Stimulated activated CD8-positive, alpha-beta memory T cell treated with anti-CD3 and anti-CD28 coated beads, Interleukin-2, amount 100 ng/mL, for 48 hours (primary cell): ENCODE measurements around the gene KDM4C.
"Not testable (repeated sequence)": the region's sequence is repeated elsewhere in the genome, so short reads cannot be mapped to it uniquely, and the experiment has no call there.

Experiments
- DNase-seq, 2 donors: peaks; one replicate each; pipeline ENCODE4 v3.0.0-alpha.2; 2020; ENCODE audit warnings: low read depth in 2 of 2

KDM4C gene

DNA sequence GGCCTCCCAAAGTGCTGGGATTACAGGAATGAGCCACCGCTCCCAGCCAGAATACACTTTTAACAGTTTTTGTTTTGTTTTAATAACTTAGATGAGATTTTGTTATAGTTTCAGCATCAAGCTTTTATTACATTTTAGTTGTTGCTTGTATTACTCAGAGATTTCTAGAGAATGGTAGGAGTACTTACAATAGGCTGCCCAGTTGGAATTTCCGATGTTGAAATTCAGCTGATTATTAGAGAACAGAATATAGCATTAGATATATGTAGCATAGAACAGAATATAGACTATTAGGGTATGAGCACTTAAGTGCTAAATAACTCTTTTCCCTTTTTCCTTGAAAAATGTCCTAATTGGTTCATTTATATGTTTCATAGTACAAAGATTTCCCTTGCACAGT, 6.2 kb downstream of the KDM4C start:
- DNase-seq: no peak

DNA sequence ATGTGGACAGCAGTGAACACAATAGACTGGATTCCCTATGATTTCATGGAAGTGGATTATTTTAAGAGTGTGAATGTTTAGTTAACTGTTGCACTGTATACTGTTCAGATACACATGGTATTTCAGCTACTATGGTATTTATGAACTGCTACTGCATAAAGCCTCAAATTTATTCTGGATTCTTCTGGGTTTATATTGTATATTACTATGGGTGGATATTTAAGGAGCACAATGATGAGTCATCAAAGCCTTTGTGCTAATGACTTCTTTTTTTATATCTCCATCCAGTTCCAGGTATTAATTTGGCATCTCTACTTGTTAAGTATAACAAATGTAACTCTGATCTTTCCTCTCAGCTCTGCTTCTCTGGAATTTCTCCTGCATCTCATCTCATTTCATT, 6.8 kb downstream of the KDM4C start:
- no peak for DNase-seq

DNA sequence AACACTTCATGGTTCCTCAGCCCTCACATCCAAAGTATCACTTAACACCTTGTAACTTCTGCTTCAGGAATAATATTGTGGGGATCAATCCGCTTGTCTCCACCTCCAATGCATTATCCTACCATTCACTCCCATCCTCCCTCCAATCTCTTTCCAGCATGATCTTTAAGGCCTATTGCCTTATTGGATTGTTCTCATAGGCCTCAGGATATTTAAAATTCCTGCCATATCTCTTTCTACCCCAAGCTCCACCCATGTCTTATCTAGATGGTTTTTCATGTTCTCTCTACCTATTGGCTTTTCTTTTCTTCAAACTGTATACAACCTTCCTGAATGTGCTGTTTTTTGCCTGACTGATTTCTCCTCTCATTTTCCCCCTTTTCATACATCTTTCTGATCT, 7.2 kb downstream of the KDM4C start:
- DNase-seq: no peak

DNA sequence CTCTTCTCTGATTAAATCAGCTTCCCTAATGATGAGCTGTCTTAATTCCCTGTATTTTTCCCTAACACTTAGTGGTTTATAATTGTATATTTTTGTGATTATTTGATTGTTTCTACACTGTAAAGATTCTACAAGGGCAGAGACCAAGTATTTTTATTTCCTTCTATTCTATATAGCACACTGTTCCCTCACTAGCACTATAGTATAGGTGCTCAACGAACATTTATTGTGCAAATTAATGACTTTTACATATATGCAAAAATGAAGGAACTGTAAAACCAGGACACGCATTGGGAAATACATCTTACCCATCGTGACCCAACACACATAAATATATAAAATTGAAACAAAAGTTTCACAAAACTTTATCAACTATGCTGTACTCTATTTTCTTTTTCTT, 7.6 kb downstream of the KDM4C start:
- DNase-seq: no peak

DNA sequence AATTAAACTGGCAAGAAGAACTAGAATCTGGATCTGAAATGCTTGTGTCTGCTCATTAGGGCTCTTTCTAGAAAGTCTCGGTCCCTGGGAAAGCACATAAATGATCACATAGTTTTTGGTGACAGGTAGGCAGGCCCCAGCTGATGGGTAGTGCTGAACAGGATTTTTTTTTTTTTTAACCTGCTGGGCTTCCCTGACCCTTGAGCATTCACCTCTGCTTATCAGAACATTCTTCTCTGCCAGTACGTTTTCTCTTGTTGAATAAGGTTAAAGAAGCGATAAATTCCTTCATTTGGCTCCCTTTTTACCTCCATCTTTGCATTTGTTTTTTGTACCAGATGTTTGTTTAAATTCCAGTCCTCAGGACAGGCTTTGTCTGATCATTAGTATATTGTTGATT, 8.8 kb downstream of the KDM4C start:
- no peak for DNase-seq

DNA sequence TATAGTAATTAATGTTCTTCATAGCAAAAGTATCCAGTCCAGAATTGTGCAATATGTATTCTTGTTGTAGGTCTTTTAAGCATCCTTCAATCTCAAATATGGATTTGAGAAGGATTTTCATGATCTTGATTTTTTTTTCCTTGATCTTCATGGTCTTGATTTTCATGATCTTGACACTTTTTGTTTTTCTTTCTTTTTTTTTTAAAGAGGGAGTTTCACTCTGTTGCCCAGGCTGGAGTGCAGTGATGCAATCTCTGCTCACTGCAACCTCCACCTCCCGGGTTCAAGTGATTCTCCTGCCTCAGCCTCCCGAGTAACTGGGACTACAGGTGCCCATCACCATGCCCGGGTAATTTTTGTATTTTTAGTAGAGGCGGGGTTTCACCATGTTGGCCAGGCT, 10.8 kb downstream of the KDM4C start:
- not testable (repeated sequence) for DNase-seq

DNA sequence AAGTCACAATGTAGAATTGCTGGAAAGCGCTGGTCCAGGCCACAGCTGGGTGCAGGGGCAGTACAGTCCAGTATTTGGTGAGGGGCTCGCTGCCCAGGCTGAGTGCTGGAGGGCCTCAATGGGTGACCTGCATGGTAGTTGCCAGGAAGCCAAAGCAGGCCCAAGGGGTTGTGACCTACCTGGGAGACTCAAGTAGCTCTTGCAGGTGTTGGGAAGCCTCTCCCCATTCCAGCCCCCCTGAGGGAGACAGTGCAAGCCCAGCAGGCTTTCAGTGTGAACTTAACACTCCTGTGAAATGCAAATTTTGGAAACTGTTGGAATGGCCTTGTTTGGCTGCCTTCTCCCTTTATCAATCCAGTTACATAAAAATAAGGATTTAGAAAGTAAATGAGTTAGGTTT, 13.9 kb downstream of the KDM4C start:
- DNase-seq: no peak

DNA sequence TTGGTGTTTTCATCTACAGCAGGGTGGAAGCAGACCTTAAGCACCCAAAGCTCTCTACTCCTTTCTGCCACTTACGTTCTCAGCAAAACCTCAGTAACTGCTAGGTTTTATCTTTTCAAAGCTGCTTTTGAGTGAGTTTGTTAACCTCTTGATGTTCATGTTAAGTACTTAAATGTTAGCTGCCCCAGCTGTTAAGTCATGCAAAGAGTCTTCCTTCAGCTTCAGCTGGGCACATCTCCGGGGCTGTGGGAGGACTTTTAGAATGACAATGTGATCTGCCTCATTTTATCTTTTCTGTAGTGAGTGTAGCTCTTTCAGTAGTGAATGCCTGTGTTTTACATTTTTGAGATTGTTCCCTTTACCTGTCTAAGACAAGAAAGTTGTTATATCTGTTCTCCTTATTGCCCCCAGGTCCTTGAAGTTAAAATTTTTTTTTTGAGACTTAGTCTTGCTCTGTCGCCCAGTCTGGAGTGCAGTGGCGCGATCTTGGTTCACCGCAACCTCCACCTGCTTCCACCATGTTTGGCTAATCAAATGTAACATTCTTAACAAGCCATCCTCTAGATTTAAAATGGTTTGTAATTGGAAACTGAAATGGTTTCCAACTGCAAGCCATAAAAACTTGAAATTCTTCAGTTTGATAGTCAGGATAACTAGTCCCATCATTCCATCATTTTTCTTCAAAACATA, 19.6 kb downstream of the KDM4C start:
- DNase-seq: no peak

DNA sequence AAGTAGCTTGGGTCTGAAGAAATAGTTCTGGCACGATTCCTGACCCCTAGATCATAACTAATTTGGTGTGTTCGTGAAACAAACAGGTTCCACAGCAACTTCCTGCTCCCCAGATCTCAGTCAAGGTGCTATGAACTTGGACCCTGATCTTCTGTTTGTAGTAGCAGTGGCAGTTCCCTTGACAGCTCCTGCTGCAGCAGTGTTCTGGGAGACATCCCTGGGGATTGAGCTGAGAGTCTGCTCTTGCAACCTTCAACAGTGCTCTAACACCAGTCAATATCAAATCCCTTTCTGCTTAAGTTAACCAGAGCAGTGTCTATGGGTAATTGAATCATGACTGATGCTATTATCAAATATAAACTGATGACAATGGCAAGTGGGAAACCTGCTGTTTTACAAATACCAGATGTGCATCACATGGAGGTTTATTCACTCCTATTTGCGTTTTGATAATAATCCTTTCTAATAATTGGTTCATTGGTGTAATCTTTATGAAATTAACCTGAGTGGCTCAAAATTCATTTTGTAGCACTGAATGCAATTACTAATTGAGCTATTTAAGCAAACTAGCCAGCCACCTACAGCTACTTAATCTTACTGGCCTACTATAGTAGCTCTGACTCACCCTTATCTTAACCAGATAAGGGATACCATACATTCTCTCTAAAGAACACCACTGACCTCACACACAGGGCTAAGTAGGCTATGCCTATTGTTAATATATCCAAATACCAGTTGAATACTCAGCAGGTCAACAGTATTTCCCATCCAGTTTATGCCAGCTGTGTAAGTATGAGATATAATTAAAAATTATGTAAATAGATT, 21.9 kb downstream of the KDM4C start:
- DNase-seq: no peak

DNA sequence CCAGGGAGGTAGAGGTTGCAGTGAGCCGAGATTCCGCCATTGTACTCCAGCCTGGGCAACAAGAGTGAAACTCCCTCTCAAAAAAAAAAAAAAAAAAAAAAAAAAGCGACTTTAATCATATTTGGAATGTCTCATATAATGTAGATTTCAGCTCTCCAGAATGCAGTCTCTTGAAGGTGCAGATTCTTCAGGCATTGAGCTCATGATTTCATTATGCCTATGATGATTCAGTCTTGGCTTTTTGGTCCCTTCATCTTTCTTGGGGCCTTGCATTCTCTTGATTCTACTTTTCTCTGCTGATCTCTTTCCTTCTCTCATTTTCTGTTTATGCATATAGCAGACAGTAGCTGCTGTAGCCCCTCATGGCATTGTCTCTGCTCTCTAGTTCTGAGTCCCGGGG, 22.9 kb downstream of the KDM4C start:
- DNase-seq: no peak

DNA sequence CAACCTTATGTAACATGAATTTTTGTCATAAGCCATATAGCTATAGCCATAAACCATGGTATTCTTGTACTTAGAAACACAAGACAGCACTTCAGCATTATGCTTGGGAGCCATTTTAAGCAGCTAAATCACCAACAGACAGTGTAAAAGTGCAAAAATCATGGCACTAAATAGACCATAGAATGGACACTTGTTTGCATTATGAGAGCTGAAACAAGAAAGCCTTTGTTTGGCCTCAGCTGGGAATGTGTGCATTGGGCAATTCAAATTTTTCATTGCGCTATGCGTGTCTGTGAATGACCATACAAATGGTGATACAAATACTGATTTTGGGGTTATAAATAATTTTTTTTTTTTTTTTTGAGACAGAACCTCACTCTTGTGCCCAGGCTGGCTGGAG, 23.7 kb downstream of the KDM4C start:
- DNase-seq: no peak

DNA sequence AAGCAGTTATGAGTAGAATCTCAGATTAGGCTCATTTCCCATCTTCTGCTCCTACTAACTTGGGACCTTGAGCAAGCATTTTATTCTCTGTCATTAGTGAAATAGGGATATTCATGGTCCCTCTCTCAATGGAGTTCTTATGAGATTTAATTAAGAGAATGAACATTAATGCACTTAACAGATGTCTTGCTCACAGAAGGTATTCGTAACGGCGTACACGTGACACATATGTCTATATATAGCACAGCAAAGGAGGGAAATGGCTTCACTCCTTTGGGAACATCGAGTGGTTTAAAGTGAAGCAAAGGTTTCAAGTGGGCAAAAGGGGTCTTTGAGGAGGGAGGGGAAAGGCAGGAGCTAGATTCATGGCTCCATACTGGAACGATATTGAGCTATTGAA, 24.6 kb downstream of the KDM4C start:
- DNase-seq: no peak

DNA sequence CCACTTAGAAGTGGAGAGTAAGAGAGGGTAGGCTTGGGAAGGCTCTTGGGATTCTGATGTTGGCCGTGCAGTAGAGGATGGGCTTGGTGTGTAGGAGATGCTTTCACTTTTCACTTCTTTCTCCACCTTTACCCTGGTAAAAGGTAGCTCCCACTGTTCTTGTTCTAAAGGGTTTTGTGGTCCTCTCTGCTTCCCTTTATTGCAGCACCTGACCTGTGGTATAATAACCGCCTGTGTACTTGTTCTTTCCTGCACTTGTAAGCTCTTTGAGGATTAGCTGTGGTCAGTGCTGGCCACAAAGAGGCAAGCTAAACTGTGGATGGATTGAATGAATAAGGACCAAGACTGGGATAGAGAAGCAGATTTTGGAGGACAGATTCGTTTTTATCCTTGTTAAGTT, 25.2 kb downstream of the KDM4C start:
- DNase-seq: no peak

DNA sequence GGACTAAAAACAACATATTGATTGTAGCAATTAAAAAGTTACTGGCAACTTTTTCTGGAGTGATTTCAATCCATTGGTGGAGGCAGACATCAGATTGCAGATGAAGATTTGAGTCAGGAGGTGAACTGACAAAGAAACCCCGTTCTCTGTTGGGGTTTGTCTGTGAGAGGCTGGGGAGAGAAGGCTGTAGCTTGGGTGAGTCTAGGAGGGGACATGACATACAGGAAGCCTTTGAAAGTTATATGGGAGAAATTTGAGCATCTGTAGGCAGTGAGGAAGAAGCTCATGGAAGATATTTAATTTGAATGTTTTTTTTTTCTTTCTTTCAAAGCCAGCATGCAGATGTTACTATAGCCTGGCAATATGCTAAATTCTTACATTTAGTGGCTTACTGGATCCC, 26.0 kb downstream of the KDM4C start:
- DNase-seq: no peak

DNA sequence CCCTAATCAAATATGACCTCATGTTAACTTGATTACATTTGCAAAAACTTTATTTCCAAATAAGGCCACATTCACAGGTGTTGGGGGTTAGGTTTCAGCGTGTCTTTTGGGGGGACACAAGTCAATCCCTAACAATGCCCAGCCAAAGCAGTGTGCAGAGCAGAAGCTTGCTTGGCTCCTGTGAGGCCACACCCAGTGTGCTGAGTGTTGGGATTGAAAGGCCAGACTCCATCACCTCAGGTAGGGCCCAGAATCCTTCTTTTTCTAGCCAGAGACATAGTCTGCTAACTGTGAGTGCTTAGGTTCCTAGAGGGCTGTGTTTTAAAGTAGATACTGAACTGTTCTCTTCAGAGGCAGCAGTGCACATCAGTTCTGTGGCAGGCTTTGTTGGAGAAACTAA, 27.9 kb downstream of the KDM4C start:
- DNase-seq: no peak

DNA sequence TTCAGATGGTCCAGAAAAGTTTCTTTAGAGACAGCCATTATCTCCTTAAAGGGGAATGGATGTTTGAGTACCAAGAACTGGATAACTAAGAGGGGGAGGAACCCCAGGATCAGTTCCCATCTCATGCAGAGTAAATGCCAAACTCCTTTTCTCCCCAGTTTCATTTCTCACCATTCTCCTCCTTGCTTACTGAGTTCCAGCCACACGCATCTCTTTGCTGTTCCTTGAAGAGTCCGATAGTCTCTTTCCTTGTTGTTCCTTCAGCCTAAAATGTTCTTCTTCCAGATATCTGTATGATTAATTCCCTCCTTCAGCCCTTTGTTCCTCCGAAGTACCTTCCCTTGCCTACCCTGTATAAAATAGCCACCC, 30.0 kb downstream of the KDM4C start:
- DNase-seq: no peak

DNA sequence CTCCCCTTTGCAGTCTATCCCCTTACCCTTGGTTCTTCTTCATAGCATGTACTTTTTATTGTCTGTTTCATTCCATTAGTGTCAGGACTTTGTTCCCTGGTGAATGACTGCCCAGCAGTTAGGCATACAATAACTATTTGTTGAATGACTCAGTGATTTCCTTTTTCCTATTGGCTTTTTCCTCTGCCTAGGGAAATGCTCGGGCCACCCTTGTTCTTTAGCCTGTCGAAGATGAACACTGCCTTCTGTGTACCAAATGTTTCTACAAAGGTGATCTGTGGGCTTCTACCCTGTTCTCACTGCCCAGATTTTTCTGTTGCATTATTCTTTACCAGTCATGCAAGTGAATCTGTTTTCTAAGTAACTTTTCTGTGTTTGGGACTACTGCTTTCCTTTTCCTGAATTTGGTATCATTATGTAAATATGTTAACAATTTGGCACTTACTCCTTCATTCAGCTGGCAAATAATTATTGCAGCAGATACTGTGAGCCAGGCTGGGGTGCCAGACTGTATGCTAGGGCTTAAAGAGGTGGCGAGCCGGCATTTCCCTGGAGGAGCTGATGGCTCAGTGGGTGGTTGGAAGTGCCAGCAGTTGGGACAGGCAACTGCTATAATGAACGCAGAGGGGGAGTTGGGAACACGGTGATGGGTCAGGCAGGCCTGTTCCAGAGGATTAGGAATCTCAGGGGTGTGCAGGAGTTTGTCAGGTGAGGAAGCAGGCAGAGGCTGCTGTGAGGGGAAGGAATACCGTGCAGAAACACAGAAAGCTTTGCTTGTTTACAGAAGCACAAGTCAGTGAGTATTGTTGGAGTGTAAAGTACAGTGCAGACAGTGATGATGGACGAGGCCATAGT, 30.6 kb downstream of the KDM4C start:
- no peak for DNase-seq

DNA sequence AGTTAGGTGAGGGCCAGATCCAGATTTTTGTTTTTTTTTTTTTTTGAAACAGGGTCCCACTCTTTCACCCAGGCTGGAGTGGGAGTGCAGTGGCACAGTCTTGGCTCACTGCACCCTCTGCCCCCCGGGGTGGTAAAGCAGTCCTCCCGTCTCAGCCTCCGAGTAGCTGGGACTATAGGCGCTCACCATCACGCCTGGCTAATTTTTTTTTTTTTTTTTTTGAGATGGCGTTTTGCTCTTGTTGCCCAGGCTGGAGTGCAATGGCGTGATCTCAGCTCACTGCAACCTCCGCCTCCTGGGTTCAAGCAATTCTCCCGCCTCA, 31.2 kb downstream of the KDM4C start:
- not testable (repeated sequence) for DNase-seq

DNA sequence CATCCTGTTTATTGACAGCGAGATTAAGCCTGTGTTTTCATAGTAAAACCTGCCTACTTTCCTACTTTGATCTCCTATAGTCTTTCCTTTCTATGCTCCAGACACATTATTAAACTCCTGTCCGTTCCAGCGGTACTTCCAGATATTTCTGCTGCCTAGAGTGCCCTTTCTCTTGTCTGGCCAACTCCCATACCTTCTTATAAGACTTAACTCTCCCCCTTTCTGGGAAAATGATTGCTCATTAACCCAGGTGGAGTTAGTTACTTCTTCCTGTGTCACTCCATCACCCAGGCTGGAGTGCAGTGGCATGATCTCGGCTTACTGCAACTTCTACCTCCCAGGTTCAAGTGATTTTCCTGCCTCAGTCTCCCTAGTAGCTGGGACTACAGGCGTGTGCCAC, 33.1 kb downstream of the KDM4C start:
- no peak for DNase-seq

DNA sequence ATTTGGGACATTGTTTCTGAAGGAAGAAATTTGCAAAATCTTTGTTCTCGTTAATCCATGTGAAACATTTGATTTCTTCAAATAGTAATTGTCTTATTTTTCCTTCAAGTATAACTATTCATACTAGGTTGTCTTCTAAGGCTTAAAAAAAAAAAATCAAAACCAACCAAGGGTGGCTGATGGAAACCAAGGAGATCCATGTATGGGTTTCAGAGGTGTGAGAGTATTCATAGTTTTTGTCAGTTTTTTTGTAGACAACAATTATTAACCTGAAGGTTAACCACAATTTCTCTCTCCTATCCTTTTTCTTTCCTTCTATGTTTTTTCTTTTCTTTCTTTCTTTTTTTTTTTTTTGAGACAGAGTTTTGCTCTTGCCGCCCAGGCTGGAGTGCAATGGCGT, 35.4 kb downstream of the KDM4C start:
- DNase-seq: no peak

DNA sequence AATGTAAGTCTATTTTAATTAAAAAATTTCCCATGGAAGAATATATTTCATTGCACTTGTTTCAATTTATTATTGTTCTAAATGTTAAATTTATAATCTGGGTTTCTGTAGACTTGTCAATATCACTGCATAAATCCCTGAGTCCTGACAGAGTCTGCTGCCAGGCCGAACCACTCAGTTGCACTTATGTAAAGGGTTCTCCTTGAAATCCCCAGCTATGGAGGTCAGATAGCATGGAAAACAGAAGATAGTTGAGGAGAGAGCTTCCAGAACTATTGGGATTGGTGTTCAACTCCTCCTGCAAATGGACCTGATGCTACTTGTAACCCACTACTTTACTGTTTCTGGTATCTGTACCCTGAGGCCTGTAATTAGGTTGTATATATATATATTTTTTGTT, 37.2 kb downstream of the KDM4C start:
- DNase-seq: no peak

DNA sequence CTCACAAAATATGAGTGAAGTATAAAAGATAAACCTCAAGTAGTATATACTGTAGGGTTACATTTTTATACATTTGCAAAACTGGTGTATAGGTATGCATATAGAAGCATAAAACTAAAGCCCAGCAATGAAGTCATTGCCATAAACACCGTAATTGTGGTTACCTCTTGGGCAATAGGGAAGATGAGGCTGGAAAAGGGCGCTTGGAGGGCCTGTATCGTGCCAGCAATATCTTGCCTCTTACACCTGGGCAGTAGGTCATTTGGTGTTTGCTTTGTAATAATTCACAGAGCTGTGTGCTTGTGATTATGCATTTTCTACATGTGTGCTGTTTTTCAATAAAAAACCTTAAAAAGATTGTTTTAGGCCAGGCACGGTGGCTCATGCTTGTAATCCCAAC, 45.2 kb downstream of the KDM4C start:
- DNase-seq: no peak

DNA sequence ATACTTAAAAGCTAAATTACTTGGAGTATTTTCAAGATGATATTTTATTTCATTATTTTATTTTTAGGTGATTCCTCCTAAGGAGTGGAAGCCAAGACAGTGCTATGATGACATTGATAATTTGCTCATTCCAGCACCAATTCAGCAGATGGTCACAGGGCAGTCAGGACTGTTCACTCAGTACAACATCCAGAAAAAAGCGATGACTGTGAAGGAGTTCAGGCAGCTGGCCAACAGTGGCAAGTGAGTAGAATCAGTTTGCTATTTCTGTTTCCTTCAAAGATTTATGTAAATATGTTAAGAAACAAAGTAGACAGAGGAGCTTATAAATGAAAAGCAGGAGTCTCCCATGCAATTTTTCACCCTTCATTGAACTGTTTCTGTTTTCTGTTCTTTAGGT, 47.8 kb downstream of the KDM4C start:
- no peak for DNase-seq
